CD4-positive, alpha-beta T cell (primary cell): ENCODE measurements around the gene MAMDC2. TPM values are rescaled to one million over a fixed set of nuclear protein-coding genes. Genes with fewer than 3 reads are reported as not detected.

Experiments used
- ATAC-seq: fragments of 200-7000 bp; cut with Tn5 transposase; one replicate; pipeline ENCODE4 v1.10.0; 2022; ENCODE audit warnings: mild to moderate bottlenecking; ENCODE audit not compliant: poor library complexity
- CTCF ChIA-PET: fragments of 350-600 bp; sonication (Branson Sonifier 250); formaldehyde crosslinking; loops from one replicate; lab custom pipeline; 2021; ENCODE audit warnings: antibody characterized with exemption, inconsistent platforms; lab: Charles Lee
- POLR2A ChIA-PET: fragments of 350-600 bp; sonication (Branson Sonifier 250); formaldehyde crosslinking; loops from one replicate; lab custom pipeline; 2021; ENCODE audit warnings: antibody characterized with exemption, inconsistent platforms; lab: Charles Lee
- DNase-seq, 14 experiments: peaks; one replicate each; pipeline ENCODE4 v3.0.0-alpha.2; 2013 to 2020; ENCODE audit warnings: mixed read lengths in 2 of 14
- H3K27ac ChIP-seq, 2 donors: one replicate each; pipeline versions ENCODE4 v1.5.1 to v1.7.0; 2013; ENCODE audit warnings: low read length in 2 of 2, low read depth in 1 of 2, mild to moderate bottlenecking in 1 of 2
- H3K27me3 ChIP-seq, 2 experiments: 1 replicate in 1 of 2; 2 replicates in 1 of 2; pipeline versions ENCODE4 v1.6.1 to v1.7.0; 2013; ENCODE audit warnings: low read length in 2 of 2, control low read depth in 1 of 2, mild to moderate bottlenecking in 1 of 2, moderate library complexity in 1 of 2; ENCODE audit not compliant: insufficient read depth in 2 of 2, control insufficient read depth in 1 of 2
- H3K36me3 ChIP-seq: one replicate; pipeline ENCODE4 v1.6.1; 2013; ENCODE audit warnings: low read length, control low read depth; ENCODE audit not compliant: insufficient read depth
- H3K4me1 ChIP-seq: one replicate; pipeline ENCODE4 v1.6.1; 2013; ENCODE audit warnings: low read length, control low read depth; ENCODE audit not compliant: insufficient read depth
- H3K4me3 ChIP-seq: one replicate; pipeline ENCODE4 v1.5.1; 2013; ENCODE audit warnings: mild to moderate bottlenecking, low read length, moderate library complexity
- H3K9me3 ChIP-seq, 2 experiments: 1 replicate in 1 of 2; 2 replicates in 1 of 2; pipeline versions ENCODE4 v1.6.1 to v1.7.0; 2013; ENCODE audit warnings: low read length in 2 of 2, mild to moderate bottlenecking in 2 of 2, control low read depth in 1 of 2, moderate library complexity in 1 of 2; ENCODE audit not compliant: control insufficient read depth in 1 of 2, insufficient read depth in 1 of 2
- H3K27ac Mint-ChIP-seq: one replicate; pipeline ENCODE4 v1.8.0; 2020; ENCODE audit warnings: mixed read lengths
- H3K27me3 Mint-ChIP-seq: one replicate; pipeline ENCODE4 v1.8.0; 2021; ENCODE audit warnings: mixed read lengths
- H3K36me3 Mint-ChIP-seq: one replicate; pipeline ENCODE4 v1.8.0; 2021; ENCODE audit warnings: low read depth, mixed read lengths
- H3K4me1 Mint-ChIP-seq: one replicate; pipeline ENCODE4 v1.8.0; 2021; ENCODE audit warnings: low read depth, mixed read lengths
- H3K4me3 Mint-ChIP-seq: one replicate; pipeline ENCODE4 v1.8.0; 2020; ENCODE audit warnings: mild to moderate bottlenecking, mixed read lengths
- H3K9me3 Mint-ChIP-seq: one replicate; pipeline ENCODE4 v1.8.0; 2020; ENCODE audit warnings: mixed read lengths
- intact Hi-C, 2 experiments: fragments of 100-400 bp; cut with DNase I in 1 of 2; cut with micrococcal nuclease in 1 of 2; formaldehyde crosslinking; loops; one replicate each; pipeline versions ENCODE4 v1.15.1 to v1.9.0; 2023 to 2025; cut with DNase I, micrococcal nuclease
- total RNA-seq, 174 experiments: library from RNA in 2 of 174; stranded (reverse) in 2 of 174; gene quantifications; one replicate each; pipeline ENCODE4 v1.2.3 and lab custom pipeline; 2021 to 2026
- TF ChIP-seq, protein P1 (sequence below): fragments of 200-600 bp; IDR thresholded peaks from one replicate; pipeline ENCODE4 v1.8.0; 2022; ENCODE audit warnings: antibody characterized with exemption, mild to moderate bottlenecking

Gene MAMDC2
- total RNA-seq, 2 experiments from 2014 or later = 0.08 TPM; not detected in 1

DNA sequence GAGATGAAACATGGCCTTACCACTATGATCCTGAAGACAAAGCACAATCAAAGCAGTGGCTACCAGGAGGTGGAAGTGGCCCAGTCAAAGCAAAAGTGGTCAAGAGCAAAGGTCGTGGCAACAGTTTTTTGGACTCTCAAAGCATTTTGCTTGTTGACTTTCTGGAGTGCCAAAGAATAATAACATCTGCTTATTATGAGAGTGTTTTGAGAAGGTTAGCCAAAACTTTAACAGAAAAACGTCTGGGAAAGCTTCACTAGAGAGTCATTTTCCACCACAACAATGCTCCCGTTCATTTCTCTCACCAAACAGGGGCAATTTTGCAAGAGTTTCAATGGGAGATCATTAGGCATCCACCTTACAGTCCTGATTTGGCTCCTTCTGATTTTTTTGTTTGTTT, 33.6 kb upstream of the MAMDC2 start:
- Mint-ChIP-seq H3K27me3 (no peaks in the 10 kb centered on the region), H3K4me3 (no peak overlapping the region), H3K4me1 (no peaks in the 10 kb centered on the region), H3K27ac (no peak overlapping the region), H3K36me3 (no peaks in the 10 kb centered on the region), H3K9me3 (no peaks in the 10 kb centered on the region)
- Histone ChIP-seq H3K27me3 (no peaks in the 10 kb centered on the region), H3K4me3 (no peak overlapping the region), H3K4me1 (no peaks in the 10 kb centered on the region), H3K9me3 (no peaks in the 10 kb centered on the region), H3K27ac (no peak overlapping the region), H3K36me3 (no peaks in the 10 kb centered on the region)
- ATAC-seq (no peak), DNase-seq (no peak)
- intact Hi-C loops = no loop called here
- ChIA-PET CTCF (no interaction called here), POLR2A (no interaction called here)
- TF ChIP-seq, protein P1, sequence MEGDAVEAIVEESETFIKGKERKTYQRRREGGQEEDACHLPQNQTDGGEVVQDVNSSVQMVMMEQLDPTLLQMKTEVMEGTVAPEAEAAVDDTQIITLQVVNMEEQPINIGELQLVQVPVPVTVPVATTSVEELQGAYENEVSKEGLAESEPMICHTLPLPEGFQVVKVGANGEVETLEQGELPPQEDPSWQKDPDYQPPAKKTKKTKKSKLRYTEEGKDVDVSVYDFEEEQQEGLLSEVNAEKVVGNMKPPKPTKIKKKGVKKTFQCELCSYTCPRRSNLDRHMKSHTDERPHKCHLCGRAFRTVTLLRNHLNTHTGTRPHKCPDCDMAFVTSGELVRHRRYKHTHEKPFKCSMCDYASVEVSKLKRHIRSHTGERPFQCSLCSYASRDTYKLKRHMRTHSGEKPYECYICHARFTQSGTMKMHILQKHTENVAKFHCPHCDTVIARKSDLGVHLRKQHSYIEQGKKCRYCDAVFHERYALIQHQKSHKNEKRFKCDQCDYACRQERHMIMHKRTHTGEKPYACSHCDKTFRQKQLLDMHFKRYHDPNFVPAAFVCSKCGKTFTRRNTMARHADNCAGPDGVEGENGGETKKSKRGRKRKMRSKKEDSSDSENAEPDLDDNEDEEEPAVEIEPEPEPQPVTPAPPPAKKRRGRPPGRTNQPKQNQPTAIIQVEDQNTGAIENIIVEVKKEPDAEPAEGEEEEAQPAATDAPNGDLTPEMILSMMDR = no peak

DNA sequence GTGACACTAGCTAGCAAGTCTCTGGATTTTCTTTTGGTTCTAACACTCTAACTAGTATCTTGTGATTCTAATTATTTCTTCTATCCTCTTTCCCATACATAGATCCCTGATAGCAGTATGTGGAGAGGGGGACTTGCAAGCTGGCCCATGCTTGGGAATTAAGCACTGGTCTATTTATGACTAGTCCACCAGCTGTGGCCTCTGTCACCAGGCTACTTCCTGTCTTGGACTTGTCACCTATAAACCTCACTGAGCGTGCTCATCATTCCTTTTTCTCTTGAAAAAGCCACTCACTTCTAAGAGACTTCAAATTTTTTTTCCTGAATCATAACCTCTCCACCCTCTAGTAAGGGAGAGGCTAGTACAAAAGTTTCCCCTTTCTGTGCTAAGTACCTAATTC, 32.3 kb upstream of the MAMDC2 start:
- DNase-seq (no peak), ATAC-seq (no peak)
- Histone ChIP-seq H3K9me3 (no peaks in the 10 kb centered on the region), H3K27me3 (no peaks in the 10 kb centered on the region), H3K36me3 (no peaks in the 10 kb centered on the region), H3K27ac (no peak overlapping the region), H3K4me3 (no peak overlapping the region), H3K4me1 (no peaks in the 10 kb centered on the region)
- TF ChIP-seq, protein P1 = no peak
- Mint-ChIP-seq H3K27ac (no peak overlapping the region), H3K4me1 (no peaks in the 10 kb centered on the region), H3K4me3 (no peak overlapping the region), H3K9me3 (no peaks in the 10 kb centered on the region), H3K27me3 (peaks cover 4% of the 10 kb centered on the region), H3K36me3 (no peaks in the 10 kb centered on the region)
- intact Hi-C loops = no loop called here
- ChIA-PET CTCF (interaction anchor here (0.7 kb wide), 1 partner anchor 780 kb away, joined by 3 read pairs; no protein-coding TSS in a partner anchor), POLR2A (interaction anchor here (0.7 kb wide), 1 partner anchor 132 kb away, joined by 3 read pairs; no protein-coding TSS in a partner anchor)

DNA sequence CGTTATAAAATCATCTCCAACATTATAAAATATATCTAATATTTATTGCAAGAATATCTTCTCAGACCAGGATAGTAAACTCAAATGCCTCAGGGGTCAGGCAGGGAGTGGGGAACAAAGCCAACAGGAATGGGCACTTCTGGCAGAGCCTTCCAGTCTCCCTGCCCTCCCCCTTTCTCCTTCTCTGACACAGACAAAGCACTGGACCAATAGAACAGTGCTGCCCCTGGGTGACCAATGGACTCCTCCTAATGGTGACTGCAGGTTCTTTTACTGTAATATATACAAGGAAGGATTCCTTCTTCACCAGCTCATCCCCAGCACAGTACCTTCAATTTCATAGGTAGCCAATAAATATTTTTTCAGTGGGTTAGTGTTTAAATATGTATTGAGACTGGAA, 31.1 kb upstream of the MAMDC2 start:
- peaks cover 4% of the 10 kb centered on the region for H3K27me3 Mint-ChIP-seq
- ChIA-PET CTCF (no interaction called here), POLR2A (no interaction called here)
- no peaks in the 10 kb centered on the region for H3K9me3 Mint-ChIP-seq
- H3K9me3 ChIP-seq = no peaks in the 10 kb centered on the region
- intact Hi-C loops = no loop called here
- no peak for DNase-seq
- TF ChIP-seq, protein P1 = no peak
- no peaks in the 10 kb centered on the region for H3K4me1 Mint-ChIP-seq
- no peak overlapping the region for H3K27ac Mint-ChIP-seq
- H3K4me1 ChIP-seq = no peaks in the 10 kb centered on the region
- no peak overlapping the region for H3K4me3 Mint-ChIP-seq
- no peaks in the 10 kb centered on the region for H3K36me3 ChIP-seq
- no peak overlapping the region for H3K27ac ChIP-seq
- H3K4me3 ChIP-seq = no peak overlapping the region
- no peak for ATAC-seq
- no peaks in the 10 kb centered on the region for H3K36me3 Mint-ChIP-seq
- no peaks in the 10 kb centered on the region for H3K27me3 ChIP-seq
